ENCODE results near the gene RSU1. TPM values are rescaled to one million over a fixed set of nuclear protein-coding genes. Genes with fewer than 3 reads are reported as not detected.

RSU1 gene
- total and polyA plus RNA-seq, 9 donors, result 59.4 to 93.9 (median 79.0) TPM

GRCh38 chr10:16854623-16855022 is 37.4 kb upstream of the RSU1 start:
- Histone ChIP-seq H3K4me3 (ENCODE audit: low read length) (no peak overlapping the region), H3K4me1 (ENCODE audit: control insufficient read depth, insufficient read depth, low read length) (no peaks in the 10 kb centered on the region), H3K27ac (ENCODE audit: low read length) (no peak overlapping the region), H3K36me3 (ENCODE audit: control insufficient read depth, insufficient read depth, low read length) (no peaks in the 10 kb centered on the region), H3K27me3 (ENCODE audit: control insufficient read depth, insufficient read depth, low read length) (no peaks in the 10 kb centered on the region), H3K9me3 (replicated peaks; ENCODE audit: control insufficient read depth, low read depth, low read length) (no peaks in the 10 kb centered on the region)
- no peak for DNase-seq

- no peak overlapping the region for H3K4me3 ChIP-seq (ENCODE audit: low read length)
- no peaks in the 10 kb centered on the region for H3K4me1 ChIP-seq (ENCODE audit: control insufficient read depth, insufficient read depth, low read length)
- no peaks in the 10 kb centered on the region for H3K9me3 ChIP-seq (replicated peaks; ENCODE audit: control insufficient read depth, low read depth, low read length)
- no peaks in the 10 kb centered on the region for H3K27me3 ChIP-seq (ENCODE audit: control insufficient read depth, insufficient read depth, low read length)
- WGBS (ENCODE audit: insufficient coverage), result 93% methylated on average over 2 of the region's 4 CpGs
- no peak overlapping the region for H3K27ac ChIP-seq (ENCODE audit: low read length)
- no peak for DNase-seq
- H3K36me3 ChIP-seq (ENCODE audit: control insufficient read depth, insufficient read depth, low read length), result no peaks in the 10 kb centered on the region
These were observed 36.6 kb upstream of the RSU1 start for GRCh38 chr10:16853809-16854208.

- WGBS (ENCODE audit: insufficient coverage), result 20% methylated on average over 1 of the region's 4 CpGs
These were observed 36.0 kb upstream of the RSU1 start for GRCh38 chr10:16853201-16853600.

GRCh38 chr10:16852624-16853023 is 35.4 kb upstream of the RSU1 start:
- Histone ChIP-seq H3K36me3 (ENCODE audit: control insufficient read depth, insufficient read depth, low read length) (no peaks in the 10 kb centered on the region), H3K4me3 (ENCODE audit: low read length) (no peak overlapping the region), H3K4me1 (ENCODE audit: control insufficient read depth, insufficient read depth, low read length) (no peaks in the 10 kb centered on the region), H3K9me3 (replicated peaks; ENCODE audit: control insufficient read depth, low read depth, low read length) (no peaks in the 10 kb centered on the region), H3K27me3 (ENCODE audit: control insufficient read depth, insufficient read depth, low read length) (no peaks in the 10 kb centered on the region), H3K27ac (ENCODE audit: low read length) (no peak overlapping the region)
- WGBS (ENCODE audit: insufficient coverage), result no CpG with 5 or more reads among the region's 2 CpGs
- no peak for DNase-seq

More at GRCh38 chr10:16853201-16853600, 36.0 kb upstream of the RSU1 start:
- H3K9me3 ChIP-seq (replicated peaks; ENCODE audit: control insufficient read depth, low read depth, low read length), result no peaks in the 10 kb centered on the region
- no peaks in the 10 kb centered on the region for H3K27me3 ChIP-seq (ENCODE audit: control insufficient read depth, insufficient read depth, low read length)
- H3K4me1 ChIP-seq (ENCODE audit: control insufficient read depth, insufficient read depth, low read length), result no peaks in the 10 kb centered on the region
- no peak overlapping the region for H3K27ac ChIP-seq (ENCODE audit: low read length)
- no peaks in the 10 kb centered on the region for H3K36me3 ChIP-seq (ENCODE audit: control insufficient read depth, insufficient read depth, low read length)
- no peak overlapping the region for H3K4me3 ChIP-seq (ENCODE audit: low read length)
- DNase-seq, result peak; percentile 57

GRCh38 chr10:16848562-16849154 is 31.4 kb upstream of the RSU1 start:
- WGBS (ENCODE audit: insufficient coverage), result no CpG with 5 or more reads among the region's 10 CpGs

GRCh38 chr10:16847644-16848043 is 30.4 kb upstream of the RSU1 start:
- Histone ChIP-seq H3K4me3 (ENCODE audit: low read length) (no peak overlapping the region), H3K4me1 (ENCODE audit: control insufficient read depth, insufficient read depth, low read length) (no peaks in the 10 kb centered on the region), H3K27ac (ENCODE audit: low read length) (no peak overlapping the region), H3K9me3 (replicated peaks; ENCODE audit: control insufficient read depth, low read depth, low read length) (no peaks in the 10 kb centered on the region), H3K27me3 (ENCODE audit: control insufficient read depth, insufficient read depth, low read length) (no peaks in the 10 kb centered on the region), H3K36me3 (ENCODE audit: control insufficient read depth, insufficient read depth, low read length) (no peaks in the 10 kb centered on the region)
- DNase-seq, result peak; percentile 44
- WGBS (ENCODE audit: insufficient coverage), result no CpG with 5 or more reads among the region's 6 CpGs

More at GRCh38 chr10:16848562-16849154, 31.4 kb upstream of the RSU1 start:
- H3K4me3 ChIP-seq (ENCODE audit: low read length), result no peak overlapping the region
- H3K9me3 ChIP-seq (replicated peaks; ENCODE audit: control insufficient read depth, low read depth, low read length), result no peaks in the 10 kb centered on the region
- no peaks in the 10 kb centered on the region for H3K27me3 ChIP-seq (ENCODE audit: control insufficient read depth, insufficient read depth, low read length)
- H3K27ac ChIP-seq (ENCODE audit: low read length), result no peak overlapping the region
- H3K36me3 ChIP-seq (ENCODE audit: control insufficient read depth, insufficient read depth, low read length), result no peaks in the 10 kb centered on the region
- H3K4me1 ChIP-seq (ENCODE audit: control insufficient read depth, insufficient read depth, low read length), result no peaks in the 10 kb centered on the region
- no peak for DNase-seq

- DNase-seq, result peak; percentile 47
- H3K27me3 ChIP-seq (ENCODE audit: control insufficient read depth, insufficient read depth, low read length), result no peaks in the 10 kb centered on the region
- no peaks in the 10 kb centered on the region for H3K9me3 ChIP-seq (replicated peaks; ENCODE audit: control insufficient read depth, low read depth, low read length)
- H3K4me3 ChIP-seq (ENCODE audit: low read length), result no peak overlapping the region
- no peaks in the 10 kb centered on the region for H3K36me3 ChIP-seq (ENCODE audit: control insufficient read depth, insufficient read depth, low read length)
- no peak overlapping the region for H3K27ac ChIP-seq (ENCODE audit: low read length)
- no peaks in the 10 kb centered on the region for H3K4me1 ChIP-seq (ENCODE audit: control insufficient read depth, insufficient read depth, low read length)
These were observed 28.0 kb upstream of the RSU1 start for GRCh38 chr10:16845248-16845647.

GRCh38 chr10:16843252-16843870 is 26.1 kb upstream of the RSU1 start:
- H3K4me3 ChIP-seq (ENCODE audit: low read length), result no peak overlapping the region
- DNase-seq, result peak; percentile 83

GRCh38 chr10:16835228-16835627 is 18.0 kb upstream of the RSU1 start:
- Histone ChIP-seq H3K4me3 (ENCODE audit: low read length) (no peak overlapping the region), H3K27me3 (ENCODE audit: control insufficient read depth, insufficient read depth, low read length) (no peaks in the 10 kb centered on the region), H3K9me3 (replicated peaks; ENCODE audit: control insufficient read depth, low read depth, low read length) (no peaks in the 10 kb centered on the region), H3K27ac (ENCODE audit: low read length) (no peak overlapping the region), H3K4me1 (ENCODE audit: control insufficient read depth, insufficient read depth, low read length) (peaks cover 4% of the 10 kb centered on the region), H3K36me3 (ENCODE audit: control insufficient read depth, insufficient read depth, low read length) (no peaks in the 10 kb centered on the region)
- DNase-seq, result no peak
- WGBS (ENCODE audit: insufficient coverage), result 71% methylated on average over 5 of the region's 8 CpGs

More at GRCh38 chr10:16843252-16843870, 26.1 kb upstream of the RSU1 start:
- H3K27me3 ChIP-seq (ENCODE audit: control insufficient read depth, insufficient read depth, low read length), result no peaks in the 10 kb centered on the region
- H3K9me3 ChIP-seq (replicated peaks; ENCODE audit: control insufficient read depth, low read depth, low read length), result no peaks in the 10 kb centered on the region
- H3K36me3 ChIP-seq (ENCODE audit: control insufficient read depth, insufficient read depth, low read length), result no peaks in the 10 kb centered on the region
- H3K4me1 ChIP-seq (ENCODE audit: control insufficient read depth, insufficient read depth, low read length), result no peaks in the 10 kb centered on the region
- H3K27ac ChIP-seq (ENCODE audit: low read length), result no peak overlapping the region
- WGBS (ENCODE audit: insufficient coverage), result no CpG with 5 or more reads among the region's 1 CpG

- H3K9me3 ChIP-seq (replicated peaks; ENCODE audit: control insufficient read depth, low read depth, low read length), result no peaks in the 10 kb centered on the region
- WGBS (ENCODE audit: insufficient coverage), result 53% methylated on average over 8 of the region's 11 CpGs
- no peak overlapping the region for H3K4me3 ChIP-seq (ENCODE audit: low read length)
- H3K27me3 ChIP-seq (ENCODE audit: control insufficient read depth, insufficient read depth, low read length), result peaks cover 2% of the 10 kb centered on the region
- DNase-seq, result peak; percentile 64
- peak overlapping the region; percentile 50 for H3K27ac ChIP-seq (ENCODE audit: low read length)
- H3K36me3 ChIP-seq (ENCODE audit: control insufficient read depth, insufficient read depth, low read length), result no peaks in the 10 kb centered on the region
- H3K4me1 ChIP-seq (ENCODE audit: control insufficient read depth, insufficient read depth, low read length), result peaks cover 4% of the 10 kb centered on the region
These were observed 15.3 kb upstream of the RSU1 start for GRCh38 chr10:16832351-16833080.

Measured in muscle of leg (tissue), 11 donors.